SK-N-DZ (cell line): ENCODE results near the gene WLS. TPM values are rescaled to one million over a fixed set of nuclear protein-coding genes. Genes with fewer than 3 reads are reported as not detected.

Experiments
- DNase-seq: peaks from one replicate; pipeline ENCODE4 v3.0.0-alpha.2; 2015; ENCODE audit warnings: low spot score
- polyA plus RNA-seq, 2 experiments: library from polyadenylated mRNA; depleted of rRNA; stranded (reverse); fragments of >200 nt; gene quantifications; 2 replicates each; pipeline ENCODE4 v1.2.3, GENCODE V29; 2014

WLS gene
- polyA plus RNA-seq (2014; cell fraction: cytosol; rRNA removed): 9.5 and 21.6 TPM in 2 replicates
- 9.1 and 16.3 TPM in 2 replicates for polyA plus RNA-seq (2014; cell fraction: nucleus; rRNA removed)

GRCh38 chr1:68232289-68233148 lies at the start of gene WLS:
TSS of gene WLS (minus strand) at chr1:68232523. CDS start at chr1:68232299, 224 bp downstream.
- DNase-seq: peak; percentile 64

GRCh38 chr1:68280286-68280685 lies 48.0 kb upstream of the WLS start:
- no peak for DNase-seq

- DNase-seq: no peak
Measured at GRCh38 chr1:68279846-68280245, 47.5 kb upstream of the WLS start.

GRCh38 chr1:68278221-68278620 lies 45.9 kb upstream of the WLS start:
- no peak for DNase-seq

- no peak for DNase-seq
Measured at GRCh38 chr1:68276448-68276847, 44.1 kb upstream of the WLS start.

- no peak for DNase-seq
Measured at GRCh38 chr1:68273530-68273929, 41.2 kb upstream of the WLS start.

- DNase-seq: no peak
Measured at GRCh38 chr1:68271596-68271995, 39.3 kb upstream of the WLS start.

- no peak for DNase-seq
Measured at GRCh38 chr1:68270951-68271350, 38.6 kb upstream of the WLS start.

- no peak for DNase-seq
Measured at GRCh38 chr1:68269637-68270430, 37.5 kb upstream of the WLS start.

GRCh38 chr1:68268896-68269483 lies 36.7 kb upstream of the WLS start:
- DNase-seq: no peak

- DNase-seq: peak; percentile 65
Measured at GRCh38 chr1:68256824-68257223, 24.5 kb upstream of the WLS start.

GRCh38 chr1:68255301-68255700 lies 23.0 kb upstream of the WLS start:
- DNase-seq: no peak

- DNase-seq: no peak
Measured at GRCh38 chr1:68254667-68255226, 22.4 kb upstream of the WLS start.

GRCh38 chr1:68237040-68237439 lies 4.7 kb upstream of the WLS start:
- no peak for DNase-seq

- no peak for DNase-seq
Measured at GRCh38 chr1:68234094-68234493, 1.8 kb upstream of the WLS start.

- DNase-seq: no peak
Measured at GRCh38 chr1:68233202-68233601, 879 bp upstream of the WLS start.

- peak; percentile 16 for DNase-seq
Measured at GRCh38 chr1:68231627-68232288, 565 bp downstream of the WLS start.

- DNase-seq: no peak
Measured at GRCh38 chr1:68230901-68231626, 1.3 kb downstream of the WLS start.

GRCh38 chr1:68230484-68230802 lies 1.9 kb downstream of the WLS start:
- no peak for DNase-seq

GRCh38 chr1:68229650-68230483 lies 2.5 kb downstream of the WLS start:
- no peak for DNase-seq
